M059J (cell line): ENCODE data around the gene TJP3. TPM values are rescaled to one million over a fixed set of nuclear protein-coding genes. Genes with fewer than 3 reads are reported as not detected.
A peak's percentile ranks its signal among the peaks of the same experiment; 100 is the strongest.

Experiments used
- DNase-seq: peaks from one replicate; pipeline ENCODE4 v3.0.0-alpha.2; 2012; ENCODE audit warnings: low read depth
- total RNA-seq: library from RNA; depleted of rRNA; stranded (reverse); fragments of >200 nt; shearing (Covaris generic); gene quantifications from 2 replicates; pipeline ENCODE4 v1.2.3, GENCODE V29; 2014

The TJP3 gene
- total RNA-seq, 1 experiment from 2014 or later = 0.49 TPM

- DNase-seq = no peak
Observed at GRCh38 chr19:3691726-3692125, 16.5 kb upstream of the TJP3 start.

GRCh38 chr19:3692141-3693024 lies 15.8 kb upstream of the TJP3 start:
- no peak for DNase-seq

GRCh38 chr19:3693025-3693925 lies 14.9 kb upstream of the TJP3 start:
- DNase-seq = no peak

- DNase-seq = no peak
Observed at GRCh38 chr19:3694361-3695123, 13.6 kb upstream of the TJP3 start.

GRCh38 chr19:3695124-3695733 lies 13.0 kb upstream of the TJP3 start:
- no peak for DNase-seq

- DNase-seq = no peak
Observed at GRCh38 chr19:3695986-3696659, 12.1 kb upstream of the TJP3 start.

- DNase-seq = no peak
Observed at GRCh38 chr19:3696660-3696995, 11.6 kb upstream of the TJP3 start.

- DNase-seq = no peak
Observed at GRCh38 chr19:3697094-3697493, 11.1 kb upstream of the TJP3 start.

- DNase-seq = no peak
Observed at GRCh38 chr19:3697671-3698385, 10.4 kb upstream of the TJP3 start.

GRCh38 chr19:3698386-3698950 lies 9.7 kb upstream of the TJP3 start:
- no peak for DNase-seq

- peak; percentile 62 for DNase-seq
Observed at GRCh38 chr19:3698974-3699740, 9.0 kb upstream of the TJP3 start.

GRCh38 chr19:3699741-3700241 lies 8.4 kb upstream of the TJP3 start:
- DNase-seq = no peak

- DNase-seq = peak; percentile 70
Observed at GRCh38 chr19:3700242-3701032, 7.7 kb upstream of the TJP3 start, which contains the start of gene PIP5K1C. Gene PIP5K1C, minus strand, starts transcription at chr19:3700468. Its CDS starts 78 bp downstream, at chr19:3700390.

- DNase-seq = no peak
Observed at GRCh38 chr19:3701200-3701599, 7.0 kb upstream of the TJP3 start.

GRCh38 chr19:3707868-3708206 lies 347 bp upstream of the TJP3 start:
- DNase-seq = no peak

- DNase-seq = peak; percentile 61
Observed at GRCh38 chr19:3710265-3710812, 2.2 kb downstream of the TJP3 start.

- DNase-seq = no peak
Observed at GRCh38 chr19:3712663-3713611, 4.8 kb downstream of the TJP3 start.
